HepG2 (cell line): Measurements from ENCODE around the gene SURF2. TPM values are rescaled to one million over a fixed set of nuclear protein-coding genes. Genes with fewer than 3 reads are reported as not detected.
A peak's percentile ranks its signal among the peaks of the same experiment; 100 is the strongest.

Experiments used
- BORCS8-MEF2B ChIP-seq: sonication (generic); formaldehyde crosslinking; IDR thresholded peaks from 2 replicates; pipeline ENCODE4 v1.8.0; 2022; ENCODE audit warnings: mild to moderate bottlenecking, missing genetic modification reagents
- GMEB2 ChIP-seq: IDR thresholded peaks from 2 replicates; pipeline ENCODE4 v1.6.1; 2016; ENCODE audit warnings: missing biosample characterization, missing genetic modification reagents, low read depth
- IKZF1 ChIP-seq: fragments of 450-650 bp; IDR thresholded peaks from 2 replicates; pipeline ENCODE4 v1.7.1; 2016
- KDM1A ChIP-seq: IDR thresholded peaks from 2 replicates; pipeline ENCODE4 v1.6.1; 2016; ENCODE audit warnings: missing compliant biosample characterization
- MATR3 ChIP-seq: sonication (generic); formaldehyde crosslinking; IDR thresholded peaks from 2 replicates; pipeline ENCODE4 v1.4.0; 2020; ENCODE audit warnings: missing genetic modification reagents
- NCOA5 ChIP-seq: sonication (generic); formaldehyde crosslinking; IDR thresholded peaks from 2 replicates; pipeline ENCODE4 v1.4.0; 2020; ENCODE audit warnings: missing genetic modification reagents
- NPAS2 ChIP-seq: sonication (generic); formaldehyde crosslinking; IDR thresholded peaks from 2 replicates; pipeline ENCODE4 v1.8.0; 2022; ENCODE audit warnings: mild to moderate bottlenecking, missing genetic modification reagents, borderline replicate concordance
- NR1H2 ChIP-seq: sonication (generic); formaldehyde crosslinking; IDR thresholded peaks from 2 replicates; pipeline ENCODE4 v1.8.1; 2022; ENCODE audit warnings: low read depth, missing genetic modification reagents, borderline replicate concordance
- PHF8 ChIP-seq: sonication (generic); formaldehyde crosslinking; IDR thresholded peaks from 2 replicates; pipeline ENCODE4 v1.5.0; 2020; ENCODE audit warnings: missing genetic modification reagents
- POLR2G ChIP-seq: fragments of 200-400 bp; formaldehyde crosslinking; IDR thresholded peaks from 2 replicates; pipeline ENCODE4 v1.6.1; 2018; ENCODE audit warnings: mild to moderate bottlenecking, low read depth, low read length, moderate library complexity
- SAFB2 ChIP-seq: sonication (generic); formaldehyde crosslinking; IDR thresholded peaks from 2 replicates; pipeline ENCODE4 v1.5.1; 2020; ENCODE audit warnings: missing genetic modification reagents, low read depth, mild to moderate bottlenecking, borderline replicate concordance
- TBX3 ChIP-seq: fragments of 450-650 bp; IDR thresholded peaks from 2 replicates; pipeline ENCODE4 v1.6.1; 2017; ENCODE audit warnings: antibody characterized with exemption, mild to moderate bottlenecking, inconsistent platforms, borderline replicate concordance
- ZMYM4 ChIP-seq: sonication (generic); formaldehyde crosslinking; IDR thresholded peaks from 2 replicates; pipeline ENCODE4 v1.8.1; 2023; ENCODE audit warnings: mild to moderate bottlenecking, missing genetic modification reagents
- ZNF24 ChIP-seq: fragments of 450-650 bp; IDR thresholded peaks from 2 replicates; pipeline ENCODE4 v1.6.1; 2017; ENCODE audit warnings: antibody characterized with exemption, mild to moderate bottlenecking
- ZNF660 ChIP-seq: sonication (generic); formaldehyde crosslinking; IDR thresholded peaks from 2 replicates; pipeline ENCODE4 v1.5.1; 2020; ENCODE audit warnings: mild to moderate bottlenecking, low read depth, missing genetic modification reagents, borderline replicate concordance
- ZNF691 ChIP-seq: sonication (generic); formaldehyde crosslinking; IDR thresholded peaks from 2 replicates; pipeline ENCODE4 v1.4.0; 2020; ENCODE audit warnings: missing genetic modification reagents, low read depth, mild to moderate bottlenecking, borderline replicate concordance
- ZNF780A ChIP-seq: sonication (generic); formaldehyde crosslinking; IDR thresholded peaks from 2 replicates; pipeline ENCODE4 v1.8.0; 2022; ENCODE audit warnings: mild to moderate bottlenecking, missing genetic modification reagents, moderate library complexity
- polyA plus RNA-seq, 8 experiments: library from polyadenylated mRNA; depleted of rRNA in 3 of 8; stranded (reverse) in 7 of 8; unstranded in 1 of 8; fragments of >200 nt; fragmentation: Illumina TruSeq in 4 of 8; extraction: Trizol in 4 of 8; gene quantifications; 2 replicates each; pipeline versions ENCODE4 v1.2.1 to v1.2.3, GENCODE V29; 2011 to 2016; ENCODE audit warnings: low read depth in 4 of 8, missing spikeins in 1 of 8, mixed read lengths in 1 of 8; ENCODE audit not compliant: insufficient read depth in 1 of 8
- total RNA-seq, 5 experiments: library from RNA; depleted of rRNA; stranded (reverse); fragments of >200 nt; fragmentation: Illumina TruSeq; extraction: Trizol; gene quantifications; 2 replicates each; pipeline ENCODE4 v1.2.3, GENCODE V29; 2016; ENCODE audit warnings: low read depth in 1 of 5
- TF ChIP-seq, protein P1 (sequence below): IDR thresholded peaks from 2 replicates; pipeline ENCODE4 v1.6.1; 2016
- TF ChIP-seq, protein P2 (sequence below): IDR thresholded peaks from 2 replicates; pipeline ENCODE4 v1.6.1; 2016; ENCODE audit warnings: low read depth, borderline replicate concordance
- TF ChIP-seq, protein P3 (sequence below): sonication (generic); formaldehyde crosslinking; IDR thresholded peaks from 2 replicates; pipeline ENCODE4 v1.4.0; 2020; ENCODE audit warnings: low read depth, missing genetic modification reagents
- TF ChIP-seq, protein P4 (sequence below): sonication (generic); formaldehyde crosslinking; IDR thresholded peaks from 2 replicates; pipeline ENCODE4; 2020; ENCODE audit warnings: missing genetic modification reagents, mild to moderate bottlenecking, borderline replicate concordance

The SURF2 gene
- total and polyA plus RNA-seq, 2 of the 13 experiments (the other 11 are each of a cell fraction or from before 2014, with no cell fraction given) = 6.3 to 13.6 TPM

DNA sequence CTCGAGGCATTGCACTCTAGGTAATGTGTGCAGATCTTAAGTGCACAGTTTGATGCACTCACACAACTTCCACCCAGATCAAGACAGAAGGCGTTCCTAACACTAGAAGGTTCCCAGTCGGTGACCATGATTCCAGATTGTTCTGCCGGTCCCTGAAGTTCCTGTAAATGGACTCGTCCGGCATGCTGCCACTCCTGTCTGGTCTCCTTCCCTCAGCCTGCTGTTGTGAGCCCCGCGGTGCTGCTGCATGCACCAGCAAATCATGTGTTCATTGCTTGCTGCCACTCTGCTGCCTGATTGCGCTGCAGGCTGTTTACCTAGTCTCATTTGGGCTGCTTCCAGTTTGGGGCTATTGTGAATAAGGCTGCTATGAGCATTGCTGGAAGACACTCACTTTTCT is 31.3 kb downstream of the SURF2 start (continued):
- TF ChIP-seq, protein P1, sequence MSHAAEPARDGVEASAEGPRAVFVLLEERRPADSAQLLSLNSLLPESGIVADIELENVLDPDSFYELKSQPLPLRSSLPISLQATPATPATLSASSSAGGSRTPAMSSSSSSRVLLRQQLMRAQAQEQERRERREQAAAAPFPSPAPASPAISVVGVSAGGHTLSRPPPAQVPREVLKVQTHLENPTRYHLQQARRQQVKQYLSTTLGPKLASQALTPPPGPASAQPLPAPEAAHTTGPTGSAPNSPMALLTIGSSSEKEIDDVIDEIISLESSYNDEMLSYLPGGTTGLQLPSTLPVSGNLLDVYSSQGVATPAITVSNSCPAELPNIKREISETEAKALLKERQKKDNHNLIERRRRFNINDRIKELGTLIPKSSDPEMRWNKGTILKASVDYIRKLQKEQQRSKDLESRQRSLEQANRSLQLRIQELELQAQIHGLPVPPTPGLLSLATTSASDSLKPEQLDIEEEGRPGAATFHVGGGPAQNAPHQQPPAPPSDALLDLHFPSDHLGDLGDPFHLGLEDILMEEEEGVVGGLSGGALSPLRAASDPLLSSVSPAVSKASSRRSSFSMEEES (CRISPR knock-in tag) = no peak
- no peak for TF ChIP-seq NPAS2 (CRISPR knock-in tag)
- TF ChIP-seq ZMYM4 = no peak
- TF ChIP-seq KDM1A (CRISPR knock-in tag) = no peak
- no peak for TF ChIP-seq IKZF1
- TF ChIP-seq, protein P2, sequence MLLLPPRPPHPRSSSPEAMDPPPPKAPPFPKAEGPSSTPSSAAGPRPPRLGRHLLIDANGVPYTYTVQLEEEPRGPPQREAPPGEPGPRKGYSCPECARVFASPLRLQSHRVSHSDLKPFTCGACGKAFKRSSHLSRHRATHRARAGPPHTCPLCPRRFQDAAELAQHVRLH = no peak
- no peak for TF ChIP-seq POLR2G
- TF ChIP-seq BORCS8-MEF2B (CRISPR knock-in tag) = no peak; the same call in 1 of the 2 replicates
- no peak for TF ChIP-seq ZNF660 (CRISPR knock-in tag)
- TF ChIP-seq, protein P3, sequence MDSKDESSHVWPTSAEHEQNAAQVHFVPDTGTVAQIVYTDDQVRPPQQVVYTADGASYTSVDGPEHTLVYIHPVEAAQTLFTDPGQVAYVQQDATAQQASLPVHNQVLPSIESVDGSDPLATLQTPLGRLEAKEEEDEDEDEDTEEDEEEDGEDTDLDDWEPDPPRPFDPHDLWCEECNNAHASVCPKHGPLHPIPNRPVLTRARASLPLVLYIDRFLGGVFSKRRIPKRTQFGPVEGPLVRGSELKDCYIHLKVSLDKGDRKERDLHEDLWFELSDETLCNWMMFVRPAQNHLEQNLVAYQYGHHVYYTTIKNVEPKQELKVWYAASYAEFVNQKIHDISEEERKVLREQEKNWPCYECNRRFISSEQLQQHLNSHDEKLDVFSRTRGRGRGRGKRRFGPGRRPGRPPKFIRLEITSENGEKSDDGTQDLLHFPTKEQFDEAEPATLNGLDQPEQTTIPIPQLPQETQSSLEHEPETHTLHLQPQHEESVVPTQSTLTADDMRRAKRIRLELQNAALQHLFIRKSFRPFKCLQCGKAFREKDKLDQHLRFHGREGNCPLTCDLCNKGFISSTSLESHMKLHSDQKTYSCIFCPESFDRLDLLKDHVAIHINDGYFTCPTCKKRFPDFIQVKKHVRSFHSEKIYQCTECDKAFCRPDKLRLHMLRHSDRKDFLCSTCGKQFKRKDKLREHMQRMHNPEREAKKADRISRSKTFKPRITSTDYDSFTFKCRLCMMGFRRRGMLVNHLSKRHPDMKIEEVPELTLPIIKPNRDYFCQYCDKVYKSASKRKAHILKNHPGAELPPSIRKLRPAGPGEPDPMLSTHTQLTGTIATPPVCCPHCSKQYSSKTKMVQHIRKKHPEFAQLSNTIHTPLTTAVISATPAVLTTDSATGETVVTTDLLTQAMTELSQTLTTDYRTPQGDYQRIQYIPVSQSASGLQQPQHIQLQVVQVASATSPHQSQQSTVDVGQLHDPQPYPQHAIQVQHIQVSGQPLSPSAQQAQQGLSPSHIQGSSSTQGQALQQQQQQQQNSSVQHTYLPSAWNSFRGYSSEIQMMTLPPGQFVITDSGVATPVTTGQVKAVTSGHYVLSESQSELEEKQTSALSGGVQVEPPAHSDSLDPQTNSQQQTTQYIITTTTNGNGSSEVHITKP = peak; percentile 95
- TF ChIP-seq GMEB2 (CRISPR knock-in tag) = no peak
- TF ChIP-seq ZNF691 (CRISPR knock-in tag) = no peak
- no peak for TF ChIP-seq NCOA5 (CRISPR knock-in tag)
- TF ChIP-seq MATR3 (CRISPR knock-in tag) = no peak
- no peak for TF ChIP-seq NR1H2
- no peak for TF ChIP-seq PHF8
- no peak for TF ChIP-seq ZNF780A (CRISPR knock-in tag)
- no peak for TF ChIP-seq ZNF24
- TF ChIP-seq, protein P4, sequence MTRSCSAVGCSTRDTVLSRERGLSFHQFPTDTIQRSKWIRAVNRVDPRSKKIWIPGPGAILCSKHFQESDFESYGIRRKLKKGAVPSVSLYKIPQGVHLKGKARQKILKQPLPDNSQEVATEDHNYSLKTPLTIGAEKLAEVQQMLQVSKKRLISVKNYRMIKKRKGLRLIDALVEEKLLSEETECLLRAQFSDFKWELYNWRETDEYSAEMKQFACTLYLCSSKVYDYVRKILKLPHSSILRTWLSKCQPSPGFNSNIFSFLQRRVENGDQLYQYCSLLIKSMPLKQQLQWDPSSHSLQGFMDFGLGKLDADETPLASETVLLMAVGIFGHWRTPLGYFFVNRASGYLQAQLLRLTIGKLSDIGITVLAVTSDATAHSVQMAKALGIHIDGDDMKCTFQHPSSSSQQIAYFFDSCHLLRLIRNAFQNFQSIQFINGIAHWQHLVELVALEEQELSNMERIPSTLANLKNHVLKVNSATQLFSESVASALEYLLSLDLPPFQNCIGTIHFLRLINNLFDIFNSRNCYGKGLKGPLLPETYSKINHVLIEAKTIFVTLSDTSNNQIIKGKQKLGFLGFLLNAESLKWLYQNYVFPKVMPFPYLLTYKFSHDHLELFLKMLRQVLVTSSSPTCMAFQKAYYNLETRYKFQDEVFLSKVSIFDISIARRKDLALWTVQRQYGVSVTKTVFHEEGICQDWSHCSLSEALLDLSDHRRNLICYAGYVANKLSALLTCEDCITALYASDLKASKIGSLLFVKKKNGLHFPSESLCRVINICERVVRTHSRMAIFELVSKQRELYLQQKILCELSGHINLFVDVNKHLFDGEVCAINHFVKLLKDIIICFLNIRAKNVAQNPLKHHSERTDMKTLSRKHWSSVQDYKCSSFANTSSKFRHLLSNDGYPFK (CRISPR knock-in tag) = no peak
- TF ChIP-seq SAFB2 = no peak
- no peak for TF ChIP-seq TBX3
